Activated T-cell treated with anti-CD3 and anti-CD28 coated beads for 4 hours (primary cell): ENCODE results near the gene BSPRY.

Experiments
- DNase-seq: peaks from one replicate; pipeline ENCODE4 v3.0.0-alpha.2; 2020

The BSPRY gene

GRCh38 chr9:113349445-113350094, at the start of gene BSPRY:
TSS of gene BSPRY (plus strand) at chr9:113349541. CDS start at chr9:113349580, 39 bp downstream.
- DNase-seq = no peak

- DNase-seq = no peak
Observed at GRCh38 chr9:113299800-113300292, 49.5 kb upstream of the BSPRY start.

GRCh38 chr9:113301548-113301947, 47.8 kb upstream of the BSPRY start:
- no peak for DNase-seq

GRCh38 chr9:113302792-113303418, 46.4 kb upstream of the BSPRY start, which contains the start of gene RNF183:
TSS of gene RNF183 (minus strand) at chr9:113303376. CDS start at chr9:113298184, 5,192 bp downstream.
- DNase-seq = no peak

GRCh38 chr9:113306566-113306965, 42.8 kb upstream of the BSPRY start:
- DNase-seq = no peak

- DNase-seq = no peak
Observed at GRCh38 chr9:113307396-113307975, 41.9 kb upstream of the BSPRY start.

GRCh38 chr9:113309204-113309813, 40.0 kb upstream of the BSPRY start:
- no peak for DNase-seq

GRCh38 chr9:113310538-113310937, 38.8 kb upstream of the BSPRY start:
- no peak for DNase-seq

- DNase-seq = no peak
Observed at GRCh38 chr9:113311961-113312360, 37.4 kb upstream of the BSPRY start.

- no peak for DNase-seq
Observed at GRCh38 chr9:113313261-113313660, 36.1 kb upstream of the BSPRY start.

- no peak for DNase-seq
Observed at GRCh38 chr9:113315231-113315630, 34.1 kb upstream of the BSPRY start.

GRCh38 chr9:113316030-113316429, 33.3 kb upstream of the BSPRY start:
- no peak for DNase-seq

GRCh38 chr9:113317777-113318176, 31.6 kb upstream of the BSPRY start:
- no peak for DNase-seq

- no peak for DNase-seq
Observed at GRCh38 chr9:113319054-113319453, 30.3 kb upstream of the BSPRY start.

- DNase-seq = no peak
Observed at GRCh38 chr9:113320051-113320450, 29.3 kb upstream of the BSPRY start.

- no peak for DNase-seq
Observed at GRCh38 chr9:113322671-113323070, 26.7 kb upstream of the BSPRY start.

GRCh38 chr9:113326230-113326629, 23.1 kb upstream of the BSPRY start:
- no peak for DNase-seq

GRCh38 chr9:113328045-113328782, 21.1 kb upstream of the BSPRY start:
- DNase-seq = no peak

GRCh38 chr9:113331780-113332179, 17.6 kb upstream of the BSPRY start:
- no peak for DNase-seq

- no peak for DNase-seq
Observed at GRCh38 chr9:113337714-113338113, 11.6 kb upstream of the BSPRY start.

GRCh38 chr9:113340011-113340699, 9.2 kb upstream of the BSPRY start, which contains the start of gene WDR31:
TSS of gene WDR31 (minus strand) at chr9:113340275. CDS start at chr9:113332022, 8,253 bp downstream.
- DNase-seq = peak; percentile 71
